ENCODE data around the gene TMEM198. TPM values are rescaled to one million over a fixed set of nuclear protein-coding genes. Genes with fewer than 3 reads are reported as not detected.
A peak's percentile ranks its signal among the peaks of the same experiment; 100 is the strongest.

The TMEM198 gene
- total RNA-seq, 2 donors from 2014 or later: 4.5 to 5.3 TPM

DNA sequence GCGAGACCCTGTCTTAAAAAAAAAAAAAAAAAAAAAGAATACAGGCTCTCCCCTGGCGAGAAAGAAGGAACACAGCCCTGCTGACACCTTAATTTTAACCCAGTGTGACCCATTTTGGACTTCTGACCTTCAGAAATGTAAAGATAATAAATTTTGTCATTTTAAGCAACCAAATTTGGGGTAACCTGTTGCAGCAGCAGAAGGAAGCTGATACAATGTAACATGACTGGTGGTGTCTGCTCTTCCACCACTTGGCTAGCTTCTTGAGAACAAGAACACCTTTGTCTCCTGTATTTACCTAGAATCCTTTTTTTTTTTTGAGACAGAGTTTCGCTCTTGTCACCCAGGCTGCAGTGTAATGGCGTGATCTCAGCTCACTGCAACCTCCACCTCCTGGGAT lies 47.3 kb downstream of the TMEM198 start:
- no peak overlapping the region for H3K27ac Mint-ChIP-seq

DNA sequence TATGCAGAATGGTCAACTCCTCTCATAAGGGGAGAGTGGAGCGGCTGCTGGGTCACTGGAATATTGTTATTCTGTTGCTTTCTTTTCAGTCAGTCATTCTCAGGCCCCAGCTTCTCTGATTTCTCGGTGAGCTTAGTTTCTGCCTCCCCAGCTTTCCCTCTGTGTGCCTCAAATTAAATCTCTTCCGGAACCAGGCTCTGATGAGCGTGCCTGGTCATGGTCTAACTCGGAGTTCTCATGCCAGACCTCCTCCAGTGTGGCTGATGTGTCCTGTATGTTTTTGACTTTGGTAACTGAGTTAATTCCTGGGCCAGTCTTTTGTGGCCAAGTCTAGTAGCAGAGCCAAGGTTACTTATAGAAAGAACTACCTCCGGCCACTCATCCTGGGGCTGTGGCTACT lies 48.9 kb downstream of the TMEM198 start:
- DNase-seq: no peak
- Mint-ChIP-seq H3K27me3 (ENCODE audit: low read depth) (peaks cover 9% of the 10 kb centered on the region), H3K4me1 (ENCODE audit: low read depth) (peaks cover 9% of the 10 kb centered on the region), H3K27ac (no peak overlapping the region), H3K9me3 (no peaks in the 10 kb centered on the region), H3K36me3 (ENCODE audit: insufficient read depth in 2 of 2) (no peaks in the 10 kb centered on the region), H3K4me3 (no peak overlapping the region)
- no peak for ATAC-seq (replicated peaks in 1 of 2)

More for the DNA sequence above, 47.3 kb downstream of the TMEM198 start:
- DNase-seq (no peak), ATAC-seq (replicated peaks in 1 of 2) (no peak)
- Mint-ChIP-seq H3K27me3 (ENCODE audit: low read depth) (peaks cover 15% of the 10 kb centered on the region), H3K36me3 (ENCODE audit: insufficient read depth in 2 of 2) (no peaks in the 10 kb centered on the region), H3K9me3 (no peaks in the 10 kb centered on the region), H3K4me1 (ENCODE audit: low read depth) (no peaks in the 10 kb centered on the region), H3K4me3 (no peak overlapping the region)

DNA sequence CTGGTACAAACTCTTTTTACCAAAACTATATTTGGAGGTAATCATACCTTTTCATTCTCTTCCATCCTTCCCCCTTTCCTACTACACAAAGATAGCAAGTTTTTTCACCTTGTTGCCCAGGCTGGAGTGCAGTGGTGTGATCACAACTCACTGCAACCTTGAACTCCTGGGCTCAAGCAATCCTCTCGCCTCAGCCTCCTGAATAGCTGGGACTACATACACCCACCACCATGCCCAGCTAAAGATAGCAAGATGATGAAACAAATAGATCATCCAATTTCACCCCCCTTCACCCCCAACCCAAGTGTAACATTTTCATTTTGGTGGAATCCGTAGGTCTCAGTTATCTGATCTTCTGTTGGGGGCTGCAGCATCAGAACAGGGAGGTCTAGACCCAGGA lies 49.3 kb downstream of the TMEM198 start:
- ATAC-seq (replicated peaks in 1 of 2) (no peak), DNase-seq (no peak)
- H3K4me3 Mint-ChIP-seq: no peak overlapping the region
- H3K36me3 Mint-ChIP-seq (ENCODE audit: insufficient read depth in 2 of 2): no peaks in the 10 kb centered on the region
- H3K4me1 Mint-ChIP-seq (ENCODE audit: low read depth): peaks cover 11% of the 10 kb centered on the region
- H3K27ac Mint-ChIP-seq: no peak overlapping the region
- H3K27me3 Mint-ChIP-seq (ENCODE audit: low read depth): peaks cover 9% of the 10 kb centered on the region
- no peaks in the 10 kb centered on the region for H3K9me3 Mint-ChIP-seq

DNA sequence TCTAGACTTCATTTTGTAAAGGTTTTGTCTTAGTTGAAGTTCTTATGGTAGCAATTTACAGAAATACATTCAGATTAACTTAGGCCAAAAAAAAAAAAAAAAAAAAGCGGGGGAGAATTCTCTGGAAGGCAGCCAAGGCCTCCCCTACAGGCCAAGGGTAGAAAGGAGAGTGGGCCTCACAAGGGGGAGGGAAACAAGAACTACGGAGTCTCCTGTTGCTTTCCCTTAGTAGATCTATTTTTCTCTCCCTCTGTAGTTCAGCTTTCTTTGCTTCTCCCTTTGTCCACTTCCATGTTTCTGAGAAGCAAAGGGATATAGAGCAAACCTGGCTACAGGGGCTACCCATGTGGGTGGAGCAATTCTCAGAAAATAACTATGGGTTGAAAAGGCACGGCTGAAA lies 51.4 kb downstream of the TMEM198 start:
- Mint-ChIP-seq H3K36me3 (ENCODE audit: insufficient read depth in 2 of 2) (no peaks in the 10 kb centered on the region), H3K4me1 (ENCODE audit: low read depth) (peaks cover 25% of the 10 kb centered on the region), H3K9me3 (no peaks in the 10 kb centered on the region), H3K27me3 (ENCODE audit: low read depth) (peaks cover 9% of the 10 kb centered on the region), H3K4me3 (peak overlapping the region in 1 of 2 donors; percentile 23), H3K27ac (no peak overlapping the region)
- DNase-seq (no peak), ATAC-seq (replicated peaks in 1 of 2) (no peak)

DNA sequence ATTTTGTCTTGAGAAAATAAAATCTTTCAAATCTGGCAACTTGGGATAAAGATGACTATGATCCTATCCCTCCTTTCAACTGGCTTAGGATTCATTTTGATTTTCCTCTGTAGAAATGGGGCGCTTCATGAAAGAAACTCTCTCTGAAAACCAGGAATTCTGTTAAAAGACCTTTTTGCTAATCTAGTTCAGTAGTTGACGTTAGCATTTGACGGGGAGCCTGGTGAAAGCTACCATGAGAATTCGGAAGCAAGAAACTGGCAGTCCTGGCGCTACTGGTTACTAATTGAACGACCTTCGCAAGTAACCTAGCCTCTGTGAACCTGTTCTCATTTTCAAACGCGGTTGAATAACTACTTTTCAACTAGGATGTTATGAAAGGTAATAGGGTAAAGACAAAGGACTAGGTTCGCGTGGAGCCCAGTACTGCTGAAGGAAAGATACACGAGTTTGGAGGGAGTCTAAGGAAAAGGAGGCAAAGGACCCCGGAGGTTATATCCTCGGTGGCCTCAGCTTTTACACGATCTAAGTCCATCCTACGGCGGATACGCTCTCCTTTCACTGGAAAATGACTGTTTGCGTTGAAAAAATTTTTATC lies 53.2 kb downstream of the TMEM198 start:
- peak overlapping the region; percentile 79 for H3K27ac Mint-ChIP-seq
- peak; percentile 1 for ATAC-seq (replicated peaks in 1 of 2)
- H3K27me3 Mint-ChIP-seq (ENCODE audit: low read depth): peaks cover 9% of the 10 kb centered on the region
- peaks cover 25% of the 10 kb centered on the region for H3K4me1 Mint-ChIP-seq (ENCODE audit: low read depth)
- H3K4me3 Mint-ChIP-seq: peak overlapping the region; percentile 93 to 97
- no peaks in the 10 kb centered on the region for H3K36me3 Mint-ChIP-seq (ENCODE audit: insufficient read depth in 2 of 2)
- DNase-seq: no peak
- no peaks in the 10 kb centered on the region for H3K9me3 Mint-ChIP-seq

DNA sequence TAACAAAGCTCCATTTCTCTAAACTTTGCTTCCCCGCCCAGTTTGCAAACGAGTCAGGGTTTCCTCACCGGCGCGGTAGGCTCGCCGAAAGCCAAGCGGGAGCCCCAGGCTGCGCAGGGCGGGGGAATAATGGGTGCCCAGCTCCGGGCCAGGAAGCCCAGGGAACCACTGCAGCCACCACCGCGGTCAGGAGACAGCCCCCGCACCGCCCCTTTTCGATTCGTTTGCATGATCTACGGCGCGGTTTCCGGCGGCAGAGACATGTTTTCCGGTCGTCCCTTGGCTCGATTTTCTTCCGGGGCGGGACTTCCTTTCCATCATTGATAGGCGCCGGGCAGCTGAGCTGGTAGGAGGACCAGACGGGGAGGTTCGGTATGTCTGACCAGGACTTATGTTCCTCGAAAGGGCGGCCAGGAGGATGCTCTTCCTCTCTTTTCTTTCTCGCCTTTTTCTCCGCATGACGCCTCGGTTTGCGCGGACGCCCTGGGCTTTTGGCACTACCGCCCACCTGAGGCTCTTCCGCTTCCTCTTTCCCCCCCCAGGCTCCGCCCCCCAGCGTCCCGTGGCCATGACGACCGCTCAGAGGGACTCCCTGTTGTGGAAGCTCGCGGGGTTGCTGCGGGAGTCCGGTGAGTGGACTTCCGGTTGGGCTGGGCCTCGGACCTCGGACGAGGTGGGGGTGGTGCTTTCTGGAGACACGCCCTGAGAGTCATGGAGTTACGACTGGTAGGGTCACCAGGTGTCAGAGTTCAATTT lies 53.9 kb downstream of the TMEM198 start, which contains the start of gene STK11IP:
STK11IP (plus strand) TSS at position 306 of the 756 bp plus-strand sequence; CDS start at position 569, 263 bp downstream.
- Mint-ChIP-seq H3K9me3 (no peaks in the 10 kb centered on the region), H3K36me3 (ENCODE audit: insufficient read depth in 2 of 2) (no peaks in the 10 kb centered on the region), H3K27me3 (ENCODE audit: low read depth) (peaks cover 9% of the 10 kb centered on the region), H3K4me3 (peak within 1 kb of the TSS; percentile 93 to 97), H3K27ac (peak within 1 kb of the TSS; percentile 79), H3K4me1 (ENCODE audit: low read depth) (peaks cover 25% of the 10 kb centered on the region)
- ATAC-seq (replicated peaks in 1 of 2): peak; percentile 95 to 96
- DNase-seq: peak; percentile 93 to 95

DNA sequence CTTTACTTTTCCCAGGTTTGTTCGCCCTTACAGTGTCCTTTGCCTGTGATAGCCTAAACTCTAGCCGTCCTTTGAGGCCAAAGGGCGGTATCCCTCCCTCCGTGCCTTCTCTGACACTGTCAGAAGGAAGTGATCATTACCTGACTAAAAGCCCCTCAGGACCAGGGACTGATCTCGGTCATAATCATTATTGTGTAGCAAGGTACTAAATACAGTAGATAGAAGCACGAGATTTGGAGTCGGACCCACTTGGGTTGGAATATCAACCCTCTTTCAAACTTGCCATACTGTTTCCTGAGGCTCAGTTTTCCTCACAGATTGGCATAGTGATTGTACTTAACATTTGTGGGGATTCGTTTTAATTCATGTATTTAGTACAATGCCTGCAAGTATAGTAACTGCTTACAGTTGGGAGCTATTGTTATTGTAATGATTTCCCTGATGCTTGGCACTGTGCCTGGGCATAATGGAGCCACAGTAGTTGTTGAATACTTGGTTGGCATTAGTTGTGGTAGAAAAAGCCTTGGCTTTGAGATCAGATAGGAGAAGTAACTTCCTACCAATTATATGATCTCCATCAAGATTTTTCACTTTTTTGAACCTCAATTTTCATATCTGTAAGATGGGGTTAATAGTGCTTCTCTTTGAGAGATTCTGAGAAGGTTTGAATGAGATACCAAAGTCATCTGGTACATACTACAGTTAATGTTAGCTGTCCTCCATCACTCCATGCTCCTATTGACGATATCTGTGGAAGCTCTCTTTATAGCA lies 54.7 kb downstream of the TMEM198 start:
- no peak for DNase-seq
- no peak for ATAC-seq (replicated peaks in 1 of 2)
- H3K27me3 Mint-ChIP-seq (ENCODE audit: low read depth): peaks cover 2% of the 10 kb centered on the region
- H3K4me1 Mint-ChIP-seq (ENCODE audit: low read depth): peaks cover 25% of the 10 kb centered on the region
- H3K4me3 Mint-ChIP-seq: peak overlapping the region; percentile 93 to 97
- no peaks in the 10 kb centered on the region for H3K9me3 Mint-ChIP-seq
- no peaks in the 10 kb centered on the region for H3K36me3 Mint-ChIP-seq (ENCODE audit: insufficient read depth in 2 of 2)
- peak overlapping the region; percentile 79 for H3K27ac Mint-ChIP-seq

Other genes with a start within 250 kb of the TMEM198 start
- gene PTPRN, start 234.6 kb upstream of the TMEM198 start, total RNA-seq: 1 to 10 TPM; 1.7 to 2.5 TPM
- not detected for gene RESP18, start 211.3 kb upstream of the TMEM198 start, total RNA-seq
- 10 to 100 TPM; 61.5 to 71.0 TPM for gene DNPEP, start 156.1 kb upstream of the TMEM198 start, total RNA-seq
- gene DES, start 125.7 kb upstream of the TMEM198 start, total RNA-seq: under 1 TPM in 1 of 2 donors, not detected in 1; 0.10 TPM
- 1 to 10 TPM; 4.8 to 6.9 TPM for gene SPEG, start 109.2 kb upstream of the TMEM198 start, total RNA-seq
- gene GMPPA, start 45.1 kb upstream of the TMEM198 start, total RNA-seq: 10 to 100 TPM; 39.4 to 47.3 TPM
- gene ASIC4, start 29.5 kb upstream of the TMEM198 start, total RNA-seq: under 1 TPM; 0.19 to 0.30 TPM
- 10 to 100 TPM; 24.7 to 25.5 TPM for gene CHPF, start 219 bp upstream of the TMEM198 start, total RNA-seq
- 1 to 10 TPM in 1 of 2 donors, under 1 TPM in 1; 0.83 to 1.3 TPM for gene OBSL1, start 27.5 kb downstream of the TMEM198 start, total RNA-seq
- not detected for gene INHA, start 28.3 kb downstream of the TMEM198 start, total RNA-seq
- 10 to 100 TPM; 27.0 to 27.8 TPM for gene STK11IP, start 53.8 kb downstream of the TMEM198 start, total RNA-seq
- not detected for gene SLC4A3, start 83.6 kb downstream of the TMEM198 start, total RNA-seq

Data from activated T-cell treated with anti-CD3 and anti-CD28 coated beads, Interleukin-2, amount 50 U/mL, for 72 hours (primary cell).